Neural progenitor cell (in vitro differentiated cells): Measurements from ENCODE around the gene SEPTIN8.
A peak's percentile ranks its signal among the peaks of the same experiment; 100 is the strongest.

ENCODE experiments used
- EZH2 ChIP-seq: fragments of 200-600 bp; sonication (generic); IDR thresholded peaks from 2 replicates; pipeline ENCODE4 v1.6.1; 2017; ENCODE audit warnings: antibody characterized with exemption, mild to moderate bottlenecking, moderate library complexity
- EZH2phosphoT487 ChIP-seq: fragments of 200-600 bp; sonication (generic); IDR thresholded peaks from 2 replicates; pipeline ENCODE4 v1.6.1; 2017; ENCODE audit warnings: antibody characterized with exemption
- TF ChIP-seq, protein P1 (sequence below): fragments of 200-600 bp; sonication (generic); IDR thresholded peaks from 2 replicates; pipeline ENCODE4 v1.5.1; 2017; ENCODE audit warnings: antibody characterized with exemption, mild to moderate bottlenecking

DNA sequence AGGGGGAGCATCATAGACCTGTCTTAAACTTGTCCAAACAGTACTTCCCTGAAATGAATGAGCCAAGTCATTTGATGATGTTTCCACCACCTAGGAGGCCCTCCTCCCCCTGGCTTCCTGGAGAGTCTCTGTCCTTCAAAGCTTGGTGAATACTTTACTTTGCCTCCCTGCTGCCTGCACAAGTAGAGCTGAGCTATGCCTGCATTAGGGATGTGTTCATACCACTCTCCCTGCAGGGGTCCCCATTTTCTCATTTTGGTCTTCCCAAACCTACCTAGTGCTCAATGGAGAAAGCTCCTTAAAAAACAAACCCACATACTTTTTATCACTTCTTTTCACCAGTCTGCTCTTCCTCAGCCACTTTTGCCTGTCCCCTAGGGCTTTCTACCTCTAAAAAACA lies 22.1 kb downstream of the SEPTIN8 start:
- TF ChIP-seq, protein P1, sequence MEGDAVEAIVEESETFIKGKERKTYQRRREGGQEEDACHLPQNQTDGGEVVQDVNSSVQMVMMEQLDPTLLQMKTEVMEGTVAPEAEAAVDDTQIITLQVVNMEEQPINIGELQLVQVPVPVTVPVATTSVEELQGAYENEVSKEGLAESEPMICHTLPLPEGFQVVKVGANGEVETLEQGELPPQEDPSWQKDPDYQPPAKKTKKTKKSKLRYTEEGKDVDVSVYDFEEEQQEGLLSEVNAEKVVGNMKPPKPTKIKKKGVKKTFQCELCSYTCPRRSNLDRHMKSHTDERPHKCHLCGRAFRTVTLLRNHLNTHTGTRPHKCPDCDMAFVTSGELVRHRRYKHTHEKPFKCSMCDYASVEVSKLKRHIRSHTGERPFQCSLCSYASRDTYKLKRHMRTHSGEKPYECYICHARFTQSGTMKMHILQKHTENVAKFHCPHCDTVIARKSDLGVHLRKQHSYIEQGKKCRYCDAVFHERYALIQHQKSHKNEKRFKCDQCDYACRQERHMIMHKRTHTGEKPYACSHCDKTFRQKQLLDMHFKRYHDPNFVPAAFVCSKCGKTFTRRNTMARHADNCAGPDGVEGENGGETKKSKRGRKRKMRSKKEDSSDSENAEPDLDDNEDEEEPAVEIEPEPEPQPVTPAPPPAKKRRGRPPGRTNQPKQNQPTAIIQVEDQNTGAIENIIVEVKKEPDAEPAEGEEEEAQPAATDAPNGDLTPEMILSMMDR: peak; percentile 27
- TF ChIP-seq EZH2 (no peak), EZH2phosphoT487 (no peak)
